Stimulated activated CD4-positive, alpha-beta T cell treated with anti-CD3 and anti-CD28 coated beads, TNF-alpha, amount 100 ng/mL, for 48 hours (primary cell): ENCODE results near the gene MROH2B.

Source experiments
- DNase-seq, 3 donors: peaks; one replicate each; pipeline ENCODE4 v3.0.0-alpha.2; 2020; ENCODE audit warnings: low read depth in 3 of 3

The MROH2B gene

DNA sequence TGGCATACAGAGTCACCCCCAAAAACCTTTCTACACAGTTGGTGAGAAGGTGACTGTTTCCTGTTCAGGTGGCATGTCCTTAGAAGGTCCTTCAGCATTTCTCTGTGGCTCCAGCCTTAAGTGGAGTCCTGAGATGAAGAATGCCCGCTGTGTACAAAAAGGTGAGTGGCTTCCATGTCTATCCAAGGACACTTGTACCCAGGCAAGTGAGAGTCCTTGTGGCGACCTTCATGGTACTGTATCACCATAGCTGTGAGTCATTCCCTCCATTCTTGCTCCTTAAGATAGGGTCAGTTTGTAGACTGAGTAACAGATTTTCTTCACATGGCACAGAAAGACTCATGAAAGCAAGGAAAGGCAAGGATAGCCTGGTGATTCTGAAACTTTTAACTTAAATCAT lies 98.7 kb downstream of the MROH2B start:
- DNase-seq, result no peak

DNA sequence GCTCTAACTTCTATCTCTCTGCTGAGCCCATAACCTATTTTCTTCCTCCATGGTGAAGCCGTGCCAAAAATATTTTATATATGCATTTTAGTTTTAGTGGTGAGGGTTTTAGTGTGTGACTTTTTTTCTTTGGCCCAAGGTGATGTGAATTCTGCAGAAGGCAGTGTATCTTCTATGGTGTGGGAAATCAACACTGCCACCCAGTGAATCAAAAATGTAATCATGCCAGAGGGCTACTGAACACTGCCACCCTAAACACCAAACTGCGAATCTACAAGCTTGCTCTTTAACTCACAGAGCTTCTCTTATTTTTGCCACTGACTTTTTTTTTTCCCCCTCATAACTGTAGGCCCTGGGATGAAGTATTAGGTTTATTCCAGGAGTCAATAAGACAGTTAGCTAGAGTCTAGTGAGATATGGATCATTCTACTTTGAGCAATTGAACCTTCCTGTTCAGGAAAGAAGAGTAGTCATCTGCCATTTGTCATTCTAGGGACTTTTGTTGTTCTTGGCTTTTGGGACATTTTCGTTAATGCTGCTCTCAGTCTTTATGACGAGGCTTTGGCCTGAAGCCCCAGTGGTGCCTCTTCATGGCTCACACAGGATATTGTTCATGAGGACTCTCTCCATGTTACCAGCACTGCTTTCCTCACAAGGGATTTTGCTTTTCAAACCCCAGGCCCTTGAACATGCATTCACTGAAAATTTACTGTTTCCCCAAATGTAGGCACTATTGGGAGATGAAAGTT lies 108.8 kb downstream of the MROH2B start:
- no peak for DNase-seq

DNA sequence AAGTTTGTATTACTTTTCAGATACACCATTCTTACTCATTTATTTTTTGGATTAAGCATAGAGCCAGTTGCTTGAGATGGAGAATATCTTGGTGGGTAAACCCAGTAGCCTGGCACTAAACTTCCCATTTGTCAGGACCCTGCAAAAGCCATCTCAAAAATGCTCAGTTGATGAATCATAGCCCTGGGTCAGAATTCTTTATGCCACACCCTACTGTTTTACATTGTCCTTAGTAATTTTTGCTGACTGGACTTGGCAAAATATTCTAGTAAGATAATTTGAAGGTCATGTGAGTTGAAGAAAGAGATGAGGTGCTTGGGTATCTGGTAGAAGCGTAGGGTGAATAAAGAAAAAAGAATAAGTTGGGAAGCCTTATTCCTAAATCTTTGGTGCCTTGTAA lies 111.1 kb downstream of the MROH2B start:
- DNase-seq, result no peak

DNA sequence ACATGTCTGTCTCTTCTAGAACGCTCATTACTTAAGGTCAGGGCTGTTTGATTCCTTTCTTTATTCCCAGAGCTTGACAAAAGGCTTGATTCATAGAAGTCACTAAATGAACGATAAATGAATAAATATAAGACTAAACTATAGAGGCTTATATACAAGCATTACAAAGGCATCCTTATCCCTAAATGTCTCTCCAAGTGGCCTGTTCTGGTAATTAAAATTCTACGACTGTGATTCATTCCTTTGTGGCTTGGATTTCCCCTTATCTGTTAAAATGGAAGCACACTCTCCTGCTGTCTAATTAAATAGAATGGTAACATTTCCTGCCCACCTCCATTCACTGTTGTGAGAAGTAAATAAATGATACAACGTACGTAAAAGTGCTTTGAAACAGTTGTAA lies 112.3 kb downstream of the MROH2B start:
- DNase-seq, result no peak

DNA sequence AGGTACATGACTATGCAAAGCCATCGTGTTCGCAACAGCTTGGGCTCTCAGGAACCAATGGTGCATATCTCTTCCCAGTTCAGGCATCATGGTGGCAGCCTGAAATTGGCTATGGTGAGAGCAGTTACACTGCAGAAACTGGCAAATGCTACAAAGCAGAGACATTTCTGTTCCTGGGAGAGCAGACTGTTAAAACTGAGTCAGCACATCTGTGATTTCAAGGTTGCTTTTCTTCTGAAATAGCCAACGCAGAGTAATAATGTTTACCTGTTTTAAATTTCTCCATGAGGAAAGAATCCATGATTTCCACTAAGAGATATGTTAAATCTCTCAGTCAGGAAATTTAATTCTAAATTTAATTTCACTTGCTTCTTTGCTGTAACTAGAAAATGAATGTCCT lies 114.1 kb downstream of the MROH2B start:
- DNase-seq, result no peak

DNA sequence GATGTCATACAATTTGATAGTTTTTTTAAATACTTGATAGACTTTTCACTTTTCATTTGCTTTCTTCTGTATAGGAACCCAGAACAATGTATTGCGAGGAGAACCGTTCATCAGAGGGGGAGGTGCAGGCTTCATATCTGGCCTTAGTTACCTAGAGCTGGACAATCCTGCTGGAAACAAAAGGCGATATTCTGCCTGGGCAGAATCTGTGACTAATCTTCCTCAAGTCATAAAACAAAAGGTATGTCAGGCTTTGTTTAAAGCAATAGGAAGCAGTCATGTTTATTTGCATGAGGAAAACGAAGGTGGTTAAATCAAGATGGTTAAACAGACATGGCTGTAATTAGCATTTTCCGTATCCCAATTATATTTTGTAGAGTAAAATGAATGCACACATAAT lies 115.8 kb downstream of the MROH2B start:
- no peak for DNase-seq
